HG03565 (cell line): ENCODE measurements around the gene DNLZ.

Experiments used
- ATAC-seq: cut with Tn5 transposase; IDR thresholded peaks from one replicate; pipeline ENCODE4 v1.9.1; 2021; ENCODE audit warnings: mild to moderate bottlenecking, moderate library complexity; ENCODE audit not compliant: unreplicated experiment

DNLZ gene

GRCh38 chr9:136333486-136333885 lies 30.1 kb downstream of the DNLZ start:
- no peak for ATAC-seq

GRCh38 chr9:136333045-136333444 lies 30.5 kb downstream of the DNLZ start:
- no peak for ATAC-seq

GRCh38 chr9:136332482-136332983 lies 31.0 kb downstream of the DNLZ start:
- no peak for ATAC-seq

GRCh38 chr9:136331556-136332481 lies 31.7 kb downstream of the DNLZ start:
- ATAC-seq = no peak

GRCh38 chr9:136331030-136331429 lies 32.5 kb downstream of the DNLZ start:
- ATAC-seq = no peak

GRCh38 chr9:136330406-136330990 lies 33.0 kb downstream of the DNLZ start:
- ATAC-seq = no peak

- no peak for ATAC-seq
These were observed 33.7 kb downstream of the DNLZ start for GRCh38 chr9:136329636-136330405.

GRCh38 chr9:136329211-136329627 lies 34.3 kb downstream of the DNLZ start:
- no peak for ATAC-seq

GRCh38 chr9:136328622-136329041 lies 34.9 kb downstream of the DNLZ start:
- no peak for ATAC-seq

GRCh38 chr9:136328011-136328621 lies 35.4 kb downstream of the DNLZ start:
- ATAC-seq = no peak

GRCh38 chr9:136327304-136327974 lies 36.1 kb downstream of the DNLZ start, which contains the start of gene GPSM1:
Gene GPSM1 (plus strand): TSS chr9:136327539. CDS start chr9:136327696, 157 bp downstream.
- no peak for ATAC-seq

- ATAC-seq = no peak
These were observed 36.7 kb downstream of the DNLZ start for GRCh38 chr9:136326761-136327303.

- ATAC-seq = no peak
These were observed 37.3 kb downstream of the DNLZ start for GRCh38 chr9:136326061-136326760.

GRCh38 chr9:136325358-136325757 lies 38.2 kb downstream of the DNLZ start:
- ATAC-seq = no peak

GRCh38 chr9:136324501-136325300 lies 38.8 kb downstream of the DNLZ start:
- ATAC-seq = no peak

GRCh38 chr9:136323371-136323789 lies 40.2 kb downstream of the DNLZ start:
- ATAC-seq = no peak

- ATAC-seq = no peak
These were observed 40.7 kb downstream of the DNLZ start for GRCh38 chr9:136322756-136323330.

- no peak for ATAC-seq
These were observed 42.0 kb downstream of the DNLZ start for GRCh38 chr9:136321561-136321960.
